Measurements from ENCODE around the gene DIP2C. TPM values are rescaled to one million over a fixed set of nuclear protein-coding genes. Genes with fewer than 3 reads are reported as not detected.

DIP2C gene
- total RNA-seq, 3 donors from 2014 or later: 8.0 to 72.0 (median 8.5) TPM

GRCh38 chr10:591646-592045 lies 97.8 kb downstream of the DIP2C start:
- Histone ChIP-seq H3K4me1 (ENCODE audit: low read depth) (no peaks in the 10 kb centered on the region), H3K36me3 (ENCODE audit: low read depth) (no peaks in the 10 kb centered on the region), H3K4me3 (no peak overlapping the region), H3K9me3 (no peaks in the 10 kb centered on the region)
- DNase-seq (no peak), ATAC-seq (no peak)
- intact Hi-C loops (cut with DNase I, micrococcal nuclease): no loop called here
- no peak for TF ChIP-seq CTCF (IDR thresholded peaks at IDR 0.05)

DNA sequence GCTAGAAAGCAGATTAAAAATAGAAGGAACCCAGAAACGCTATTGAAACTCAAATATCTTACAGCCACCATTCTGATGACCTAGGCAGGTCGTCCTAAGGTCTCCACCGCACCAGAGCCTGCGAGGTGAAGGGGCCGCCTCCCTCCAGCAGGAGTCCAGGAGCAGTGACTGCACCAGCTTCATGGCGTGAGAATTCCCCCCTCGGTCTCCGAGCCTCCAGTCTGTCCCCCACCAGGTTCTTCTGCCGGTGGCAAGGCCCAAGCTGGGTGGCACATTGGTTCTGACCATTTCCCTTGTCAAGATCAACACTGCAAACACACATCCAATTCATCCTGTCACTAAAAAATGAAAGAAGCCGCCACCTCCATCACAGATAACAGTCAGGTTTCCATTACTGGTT lies 98.7 kb downstream of the DIP2C start:
- no peak for ATAC-seq
- intact Hi-C loops (cut with DNase I, micrococcal nuclease): no loop called here

GRCh38 chr10:589961-590680 lies 99.3 kb downstream of the DIP2C start:
- TF ChIP-seq CTCF (IDR thresholded peaks at IDR 0.05): no peak
- ATAC-seq: no peak
- no peak overlapping the region for H3K4me3 ChIP-seq
- H3K36me3 ChIP-seq (ENCODE audit: low read depth): no peaks in the 10 kb centered on the region
- no peaks in the 10 kb centered on the region for H3K4me1 ChIP-seq (ENCODE audit: low read depth)
- no peaks in the 10 kb centered on the region for H3K9me3 ChIP-seq
- intact Hi-C loops (cut with DNase I, micrococcal nuclease): no loop called here
- DNase-seq: no peak

More for the DNA sequence above, 98.7 kb downstream of the DIP2C start:
- Histone ChIP-seq H3K4me1 (ENCODE audit: low read depth) (no peaks in the 10 kb centered on the region), H3K4me3 (no peak overlapping the region), H3K9me3 (no peaks in the 10 kb centered on the region), H3K36me3 (ENCODE audit: low read depth) (no peaks in the 10 kb centered on the region)
- no peak for TF ChIP-seq CTCF (IDR thresholded peaks at IDR 0.05)
- DNase-seq: no peak

DNA sequence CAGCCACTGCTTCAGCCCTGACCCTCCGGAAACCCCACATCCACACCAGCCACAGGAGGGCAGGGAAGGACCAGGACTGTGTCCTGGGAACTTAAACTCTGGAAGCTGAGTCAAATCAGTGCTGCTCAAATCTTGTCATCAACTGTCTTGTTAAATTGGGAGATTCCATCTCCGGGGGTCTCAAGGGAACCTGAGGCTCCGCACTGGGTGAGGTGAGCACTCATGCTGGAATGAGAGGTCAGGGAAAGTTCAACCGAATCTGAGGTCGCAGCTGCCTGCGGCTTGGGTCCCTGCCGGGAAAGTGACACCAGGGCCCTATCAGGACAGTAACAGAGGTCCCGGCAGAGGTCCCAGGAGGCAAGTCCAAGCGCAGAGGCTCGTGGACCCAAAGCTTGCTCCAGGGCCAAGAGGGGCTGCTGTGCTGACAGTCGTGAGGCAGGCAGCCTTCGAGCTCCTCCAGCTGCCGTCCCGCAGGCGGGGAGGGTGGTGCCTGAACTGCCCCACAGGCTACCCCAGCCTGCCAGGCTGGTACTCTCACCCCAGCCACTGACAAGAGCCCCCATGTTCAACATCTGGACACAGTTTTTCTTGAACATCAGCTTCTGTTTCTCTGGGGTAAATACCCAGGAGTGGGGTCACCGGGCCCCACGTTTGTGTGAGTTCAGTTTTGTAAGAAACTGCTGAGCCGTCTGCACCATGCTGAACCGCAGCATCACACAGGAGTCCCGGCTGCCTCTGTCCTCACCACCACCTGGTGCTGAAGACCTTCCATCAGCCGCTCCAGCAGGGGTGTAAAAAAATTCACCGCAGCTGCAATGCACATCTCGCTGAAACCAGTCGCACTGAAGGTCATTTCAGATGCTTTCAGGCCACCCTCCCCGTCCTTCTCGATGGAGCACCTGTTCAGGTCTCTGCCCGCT lies 101.0 kb downstream of the DIP2C start:
- DNase-seq (no peak), ATAC-seq (peak; percentile 31)
- no peak for TF ChIP-seq CTCF (IDR thresholded peaks at IDR 0.05)
- intact Hi-C loops (cut with DNase I, micrococcal nuclease): no loop called here
- Histone ChIP-seq H3K4me1 (ENCODE audit: low read depth) (no peaks in the 10 kb centered on the region), H3K9me3 (no peaks in the 10 kb centered on the region), H3K4me3 (no peak overlapping the region), H3K36me3 (ENCODE audit: low read depth) (no peaks in the 10 kb centered on the region)

GRCh38 chr10:586716-587115 lies 102.8 kb downstream of the DIP2C start:
- no peaks in the 10 kb centered on the region for H3K9me3 ChIP-seq
- H3K36me3 ChIP-seq (ENCODE audit: low read depth): no peaks in the 10 kb centered on the region
- H3K4me3 ChIP-seq: no peak overlapping the region
- intact Hi-C loops (cut with DNase I, micrococcal nuclease): no loop called here
- TF ChIP-seq CTCF (IDR thresholded peaks at IDR 0.05): no peak
- H3K4me1 ChIP-seq (ENCODE audit: low read depth): no peaks in the 10 kb centered on the region
- no peak for DNase-seq
- no peak for ATAC-seq

Data from mucosa of descending colon (tissue), 3 donors.